Gastrocnemius medialis (tissue), 4 donors: Measurements from ENCODE around the gene C17orf67. TPM values are rescaled to one million over a fixed set of nuclear protein-coding genes. Genes with fewer than 3 reads are reported as not detected.

Experiments used
- ATAC-seq, 2 donors: fragments of 150-250 bp; one replicate each; pipeline ENCODE4 v1.9.1; 2016
- DNase-seq, 2 donors: peaks; one replicate each; pipeline ENCODE4 v3.0.0-alpha.2; 2019
- H3K27ac ChIP-seq, 4 donors: fragments of 200-600 bp; sonication (generic); 1 replicate in 1 of 4; 2 replicates in 3 of 4; pipeline ENCODE4 v1.5.1; 2016 to 2018; ENCODE audit warnings: mild to moderate bottlenecking in 2 of 4, moderate library complexity in 1 of 4
- H3K27me3 ChIP-seq, 3 donors: fragments of 200-600 bp; sonication (generic) in 2 of 3; 1 replicate in 1 of 3; 2 replicates in 2 of 3; pipeline versions ENCODE4 v1.5.1 to v1.6.0; 2016 to 2019; ENCODE audit warnings: mild to moderate bottlenecking in 1 of 3, moderate library complexity in 1 of 3
- H3K36me3 ChIP-seq, 2 donors: fragments of 200-600 bp; sonication (generic) in 1 of 2; one replicate each; pipeline ENCODE4 v1.5.1; 2017 to 2018
- H3K4me1 ChIP-seq, 2 donors: fragments of 200-600 bp; sonication (generic) in 1 of 2; one replicate each; pipeline ENCODE4 v1.5.1; 2016 to 2017; ENCODE audit warnings: mild to moderate bottlenecking in 2 of 2
- H3K4me3 ChIP-seq, 4 donors: fragments of 200-600 bp; sonication (generic) in 3 of 4; 1 replicate in 1 of 4; 2 replicates in 3 of 4; pipeline ENCODE4 v1.5.1; 2016 to 2019; ENCODE audit warnings: mild to moderate bottlenecking in 2 of 4
- H3K9me3 ChIP-seq, 3 donors: fragments of 200-600 bp; sonication (generic) in 2 of 3; 1 replicate in 1 of 3; 2 replicates in 2 of 3; pipeline ENCODE4 v1.5.1; 2016 to 2019
- POLR2A ChIP-seq, 2 donors: fragments of 450-650 bp; IDR thresholded peaks; one replicate each; pipeline ENCODE4 v1.6.1; 2017; ENCODE audit warnings: antibody characterized with exemption in 2 of 2, mild to moderate bottlenecking in 2 of 2, moderate library complexity in 2 of 2
- in situ Hi-C, 4 donors: fragments of 200-750 bp; cut with MboI; loops; one replicate each; pipeline versions ENCODE4 v1.15.0 to v1.8.0; 2017; ENCODE audit warnings: low sequenced_read_pairs in 4 of 4
- intact Hi-C: fragments of 100-400 bp; cut with DNase I; formaldehyde crosslinking; loops from one replicate; pipeline ENCODE4 v1.15.1; 2023; ENCODE audit warnings: low total_unique reads
- total RNA-seq, 4 donors: library from RNA; depleted of rRNA; stranded (reverse); fragments of >200 nt; gene quantifications; one replicate each; pipeline versions ENCODE4 v1.1.0 to v1.2.3, GENCODE V29; 2016
- TF ChIP-seq, protein P1 (sequence below), 5 experiments: fragments of 450-650 bp in 3 of 5; fragments of 200-600 bp in 2 of 5; sonication (generic) in 2 of 5; IDR thresholded peaks in 4 of 5; conservative IDR thresholded peaks in 1 of 5; 1 replicate in 4 of 5; 2 replicates in 1 of 5; pipeline ENCODE4 v1.5.1; 2016 to 2019; ENCODE audit warnings: antibody characterized with exemption in 5 of 5, mild to moderate bottlenecking in 3 of 5, moderate library complexity in 3 of 5

C17orf67 gene
- total RNA-seq, 4 donors from 2014 or later, result 0.16 TPM; not detected in 3

GRCh38 chr17:56879280-56879679 lies 45.6 kb upstream of the C17orf67 start:
- ATAC-seq (no peak), DNase-seq (no peak)
- no peak overlapping the region for H3K4me3 ChIP-seq
- TF ChIP-seq POLR2A (IDR thresholded peaks at IDR 0.05), result no peak
- TF ChIP-seq, protein P1, sequence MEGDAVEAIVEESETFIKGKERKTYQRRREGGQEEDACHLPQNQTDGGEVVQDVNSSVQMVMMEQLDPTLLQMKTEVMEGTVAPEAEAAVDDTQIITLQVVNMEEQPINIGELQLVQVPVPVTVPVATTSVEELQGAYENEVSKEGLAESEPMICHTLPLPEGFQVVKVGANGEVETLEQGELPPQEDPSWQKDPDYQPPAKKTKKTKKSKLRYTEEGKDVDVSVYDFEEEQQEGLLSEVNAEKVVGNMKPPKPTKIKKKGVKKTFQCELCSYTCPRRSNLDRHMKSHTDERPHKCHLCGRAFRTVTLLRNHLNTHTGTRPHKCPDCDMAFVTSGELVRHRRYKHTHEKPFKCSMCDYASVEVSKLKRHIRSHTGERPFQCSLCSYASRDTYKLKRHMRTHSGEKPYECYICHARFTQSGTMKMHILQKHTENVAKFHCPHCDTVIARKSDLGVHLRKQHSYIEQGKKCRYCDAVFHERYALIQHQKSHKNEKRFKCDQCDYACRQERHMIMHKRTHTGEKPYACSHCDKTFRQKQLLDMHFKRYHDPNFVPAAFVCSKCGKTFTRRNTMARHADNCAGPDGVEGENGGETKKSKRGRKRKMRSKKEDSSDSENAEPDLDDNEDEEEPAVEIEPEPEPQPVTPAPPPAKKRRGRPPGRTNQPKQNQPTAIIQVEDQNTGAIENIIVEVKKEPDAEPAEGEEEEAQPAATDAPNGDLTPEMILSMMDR (IDR thresholded peaks at IDR 0.05 in 4 of 5, conservative IDR thresholded peaks at IDR 0.05 in 1 of 5), result no peak
- no peaks in the 10 kb centered on the region for H3K9me3 ChIP-seq
- in situ Hi-C loops (no loop called here), intact Hi-C loops (no loop called here)
- no peaks in the 10 kb centered on the region for H3K36me3 ChIP-seq
- H3K27me3 ChIP-seq, result no peaks in the 10 kb centered on the region
- H3K4me1 ChIP-seq, result peaks cover 0 to 5% of the 10 kb centered on the region in 2 donors
- no peak overlapping the region for H3K27ac ChIP-seq

DNA sequence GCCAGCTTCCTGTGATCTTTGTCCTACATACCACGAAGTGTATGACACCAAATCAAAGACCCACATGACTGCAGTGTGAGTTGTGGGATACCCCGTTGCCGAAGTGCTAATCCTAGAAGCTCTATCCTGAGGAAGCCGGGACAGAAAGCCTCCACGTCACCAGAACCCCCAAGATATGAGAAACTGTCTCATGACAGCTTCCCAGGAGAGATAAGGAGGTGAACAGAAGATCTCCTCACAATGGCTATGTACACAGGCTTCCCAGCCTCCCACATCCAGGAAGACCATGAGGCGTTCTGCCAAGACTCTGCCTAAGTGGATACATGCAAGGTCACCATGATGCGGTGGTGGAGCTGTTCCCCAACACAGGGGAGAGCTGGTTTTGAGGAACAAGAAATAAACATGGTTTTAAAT lies 43.1 kb upstream of the C17orf67 start:
- TF ChIP-seq, protein P1 (IDR thresholded peaks at IDR 0.05 in 4 of 5, conservative IDR thresholded peaks at IDR 0.05 in 1 of 5), result no peak
- no peak for TF ChIP-seq POLR2A (IDR thresholded peaks at IDR 0.05)
- Histone ChIP-seq H3K36me3 (no peaks in the 10 kb centered on the region), H3K9me3 (no peaks in the 10 kb centered on the region), H3K27ac (no peak overlapping the region), H3K4me1 (peaks cover 0 to 5% of the 10 kb centered on the region in 2 donors), H3K27me3 (no peaks in the 10 kb centered on the region), H3K4me3 (no peak overlapping the region)
- no peak for ATAC-seq
- in situ Hi-C loops, result no loop called here
- DNase-seq, result no peak
- intact Hi-C loops, result no loop called here

- ATAC-seq (no peak), DNase-seq (no peak)
- Histone ChIP-seq H3K27ac (no peak overlapping the region), H3K36me3 (no peaks in the 10 kb centered on the region), H3K4me3 (no peak overlapping the region), H3K4me1 (no peaks in the 10 kb centered on the region), H3K27me3 (no peaks in the 10 kb centered on the region), H3K9me3 (no peaks in the 10 kb centered on the region)
- intact Hi-C loops (no loop called here), in situ Hi-C loops (no loop called here)
- no peak for TF ChIP-seq POLR2A (IDR thresholded peaks at IDR 0.05)
- TF ChIP-seq, protein P1 (IDR thresholded peaks at IDR 0.05 in 4 of 5, conservative IDR thresholded peaks at IDR 0.05 in 1 of 5), result no peak
Observed at GRCh38 chr17:56870081-56870651, 36.4 kb upstream of the C17orf67 start.

- intact Hi-C loops, result no loop called here
- Histone ChIP-seq H3K36me3 (no peaks in the 10 kb centered on the region), H3K4me3 (no peak overlapping the region), H3K27ac (no peak overlapping the region), H3K4me1 (no peaks in the 10 kb centered on the region), H3K9me3 (no peaks in the 10 kb centered on the region), H3K27me3 (no peaks in the 10 kb centered on the region)
- TF ChIP-seq POLR2A (IDR thresholded peaks at IDR 0.05), result no peak
- TF ChIP-seq, protein P1 (IDR thresholded peaks at IDR 0.05 in 4 of 5, conservative IDR thresholded peaks at IDR 0.05 in 1 of 5), result no peak
- no peak for DNase-seq
- no peak for ATAC-seq
- in situ Hi-C loops, result no loop called here
Observed at GRCh38 chr17:56868716-56869115, 35.0 kb upstream of the C17orf67 start.

DNA sequence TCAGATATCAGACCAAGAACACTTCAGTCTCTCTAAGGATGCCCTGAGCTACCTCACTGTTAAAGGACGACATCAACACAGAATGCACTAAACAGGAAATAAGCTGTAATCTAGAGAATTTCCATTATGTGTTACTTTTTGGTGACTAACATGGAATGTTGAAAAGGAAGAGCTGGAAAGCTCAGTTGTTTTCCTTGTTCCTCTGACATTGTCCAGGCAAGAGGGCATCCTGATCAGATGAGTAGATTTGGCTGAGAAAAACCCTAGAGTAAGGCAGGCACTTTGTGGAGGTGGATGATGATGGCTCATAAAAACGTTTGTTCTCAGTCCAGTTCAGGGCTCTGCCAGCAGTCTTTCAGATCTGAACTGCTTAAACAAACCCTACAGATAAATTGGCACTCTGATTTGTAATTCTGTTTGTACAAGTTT lies 34.2 kb upstream of the C17orf67 start:
- intact Hi-C loops, result no loop called here
- in situ Hi-C loops, result no loop called here
- no peak for TF ChIP-seq POLR2A (IDR thresholded peaks at IDR 0.05)
- TF ChIP-seq, protein P1 (IDR thresholded peaks at IDR 0.05 in 4 of 5, conservative IDR thresholded peaks at IDR 0.05 in 1 of 5), result no peak
- Histone ChIP-seq H3K4me1 (no peaks in the 10 kb centered on the region), H3K27me3 (no peaks in the 10 kb centered on the region), H3K36me3 (no peaks in the 10 kb centered on the region), H3K27ac (no peak overlapping the region), H3K9me3 (no peaks in the 10 kb centered on the region), H3K4me3 (no peak overlapping the region)
- ATAC-seq (no peak), DNase-seq (no peak)
